SK-N-MC (cell line): ENCODE results near the gene PTPN13.

Source experiments
- EZH2 ChIP-seq: fragments of 200-600 bp; sonication (generic); IDR thresholded peaks from one replicate; pipeline ENCODE4 v1.6.1; 2017; ENCODE audit warnings: antibody characterized with exemption
- POLR2AphosphoS5 ChIP-seq: IDR thresholded peaks from 2 replicates; pipeline ENCODE4 v1.6.1; 2012; ENCODE audit warnings: mild to moderate bottlenecking, low read depth, low read length, borderline replicate concordance

- no peak for TF ChIP-seq POLR2AphosphoS5
- no peak for TF ChIP-seq EZH2
Measured at GRCh38 chr4:86606809-86607208, 12.7 kb downstream of the PTPN13 start.
